Measurements from ENCODE around the gene ADK. TPM values are rescaled to one million over a fixed set of nuclear protein-coding genes. Genes with fewer than 3 reads are reported as not detected.

The ADK gene
- polyA plus RNA-seq, 1 donor (not counting 4 experiments of a cell fraction or from before 2014, with no cell fraction given): 139 TPM

DNA sequence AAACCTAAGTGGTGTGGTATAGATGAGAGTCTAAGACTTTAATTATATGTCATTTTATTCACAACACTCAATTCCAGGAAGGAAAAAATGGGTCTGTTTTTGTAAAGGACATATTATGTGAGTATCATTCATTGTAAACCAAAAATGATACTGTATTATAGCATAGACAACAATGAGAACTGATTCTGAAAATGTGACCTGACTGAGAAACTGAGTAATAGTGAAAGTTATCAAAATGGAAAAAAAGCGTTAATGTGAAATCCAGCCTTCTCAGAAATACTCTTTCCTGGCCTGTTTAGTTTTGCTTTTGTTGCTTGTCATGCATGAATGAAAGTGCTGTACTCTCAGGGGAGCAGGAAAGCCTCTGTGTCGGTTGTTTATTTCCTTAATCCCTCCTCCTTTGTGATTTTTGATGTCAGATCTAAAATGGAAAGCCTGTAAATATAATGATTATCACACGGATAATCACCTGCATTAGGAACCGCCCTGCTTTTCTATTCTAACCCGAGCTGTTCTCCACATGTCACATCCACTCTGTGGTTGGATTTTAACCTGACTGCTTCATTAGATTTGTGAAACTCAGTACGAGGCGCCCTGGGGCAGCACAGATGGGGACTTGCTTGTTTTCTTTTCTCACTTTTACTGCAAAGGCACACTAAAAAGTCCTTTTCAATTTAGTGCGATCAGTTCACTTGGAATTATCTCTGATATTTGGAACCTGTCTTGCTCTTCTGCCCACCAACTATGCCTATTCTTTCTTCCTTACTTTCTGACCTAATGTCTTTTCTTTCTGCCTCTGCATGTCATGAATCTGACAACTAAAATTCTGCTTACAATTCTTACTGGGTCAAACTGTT lies 434.4 kb downstream of the ADK start:
- dilution Hi-C loops (cut with MboI; ENCODE audit: extremely low pct_ligation_motif_present, low sequenced_read_pairs): no loop called here
- DNase-seq (ENCODE audit: low read depth, low spot score) (no peak), FAIRE-seq (no peak)
- no peak overlapping the region for H3K9ac ChIP-seq (ENCODE audit: control insufficient read depth, extremely low read depth, insufficient read depth, low read length)
- no peaks in the 10 kb centered on the region for H4K20me1 ChIP-seq (ENCODE audit: control insufficient read depth, extremely low read depth, insufficient read depth, low read length)
- H3K4me2 ChIP-seq (ENCODE audit: control insufficient read depth, extremely low read depth, insufficient read depth, low read depth, low read length): peak overlapping the region; percentile 60
- H3K4me3 ChIP-seq (ENCODE audit: control insufficient read depth in 2 of 3, extremely low read depth in 1 of 3, insufficient read depth in 2 of 3, low read depth in 1 of 3, low read length in 3 of 3): no peak overlapping the region
- H3K27ac ChIP-seq (ENCODE audit: control insufficient read depth, insufficient read depth, low read length): no peak overlapping the region
- H3K9me1 ChIP-seq (ENCODE audit: control insufficient read depth, extremely low read depth, insufficient read depth, low read length): no peaks in the 10 kb centered on the region
- H3K36me3 ChIP-seq (ENCODE audit: control insufficient read depth in 2 of 2, extremely low read depth in 1 of 2, insufficient read depth in 2 of 2, low read length in 2 of 2): peaks cover 4 to 10% of the 10 kb centered on the region in 2 experiments
- no peaks in the 10 kb centered on the region for H3K9me3 ChIP-seq (ENCODE audit: control insufficient read depth, low read depth, low read length)
- no peak for TF ChIP-seq EZH2 (IDR thresholded peaks at IDR 0.05; ENCODE audit: low read length)
- TF ChIP-seq, protein P1, sequence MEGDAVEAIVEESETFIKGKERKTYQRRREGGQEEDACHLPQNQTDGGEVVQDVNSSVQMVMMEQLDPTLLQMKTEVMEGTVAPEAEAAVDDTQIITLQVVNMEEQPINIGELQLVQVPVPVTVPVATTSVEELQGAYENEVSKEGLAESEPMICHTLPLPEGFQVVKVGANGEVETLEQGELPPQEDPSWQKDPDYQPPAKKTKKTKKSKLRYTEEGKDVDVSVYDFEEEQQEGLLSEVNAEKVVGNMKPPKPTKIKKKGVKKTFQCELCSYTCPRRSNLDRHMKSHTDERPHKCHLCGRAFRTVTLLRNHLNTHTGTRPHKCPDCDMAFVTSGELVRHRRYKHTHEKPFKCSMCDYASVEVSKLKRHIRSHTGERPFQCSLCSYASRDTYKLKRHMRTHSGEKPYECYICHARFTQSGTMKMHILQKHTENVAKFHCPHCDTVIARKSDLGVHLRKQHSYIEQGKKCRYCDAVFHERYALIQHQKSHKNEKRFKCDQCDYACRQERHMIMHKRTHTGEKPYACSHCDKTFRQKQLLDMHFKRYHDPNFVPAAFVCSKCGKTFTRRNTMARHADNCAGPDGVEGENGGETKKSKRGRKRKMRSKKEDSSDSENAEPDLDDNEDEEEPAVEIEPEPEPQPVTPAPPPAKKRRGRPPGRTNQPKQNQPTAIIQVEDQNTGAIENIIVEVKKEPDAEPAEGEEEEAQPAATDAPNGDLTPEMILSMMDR (optimal IDR thresholded peaks at IDR 0.05 in 1 of 3, IDR thresholded peaks at IDR 0.05 in 1 of 3, conservative IDR thresholded peaks at IDR 0.05 in 1 of 3; ENCODE audit: extremely low read depth in 1 of 3, insufficient read depth in 2 of 3, low read length in 3 of 3): no peak
- H3K4me1 ChIP-seq (ENCODE audit: control insufficient read depth, extremely low read depth, insufficient read depth, low read length): peaks cover 18% of the 10 kb centered on the region
- H3K79me2 ChIP-seq (ENCODE audit: control insufficient read depth, insufficient read depth, low read length): no peaks in the 10 kb centered on the region
- no peaks in the 10 kb centered on the region for H3K27me3 ChIP-seq (ENCODE audit: control insufficient read depth, extremely low read depth, insufficient read depth, low read length)
- no peak overlapping the region for H2AFZ ChIP-seq (ENCODE audit: control insufficient read depth, low read length)

DNA sequence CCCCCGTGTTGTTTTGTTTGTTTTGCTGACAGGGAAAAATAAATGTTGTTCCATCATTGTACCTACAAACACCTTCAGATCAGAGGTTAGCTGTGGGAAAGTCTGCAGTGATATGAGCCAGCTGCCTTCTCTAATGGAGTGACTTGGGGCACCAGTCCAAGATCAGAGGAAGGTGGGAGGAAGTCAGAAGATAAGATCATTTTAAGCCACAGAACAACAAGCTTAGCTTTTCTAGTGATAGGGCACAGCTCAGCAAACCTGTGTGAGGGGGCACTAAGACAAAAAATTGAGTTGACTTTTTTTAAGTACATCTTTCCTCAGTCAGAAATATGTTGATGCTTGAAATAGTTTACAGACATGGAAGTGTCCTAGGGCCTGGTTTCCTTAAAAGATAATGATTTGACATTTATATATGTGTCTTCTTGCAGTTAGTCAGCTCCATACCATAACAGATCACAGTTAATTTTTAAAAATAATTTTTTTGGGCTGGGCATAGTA lies 435.1 kb downstream of the ADK start:
- H3K79me2 ChIP-seq (ENCODE audit: control insufficient read depth, insufficient read depth, low read length): no peaks in the 10 kb centered on the region
- DNase-seq (ENCODE audit: low read depth, low spot score): no peak
- H3K4me3 ChIP-seq (ENCODE audit: control insufficient read depth in 2 of 3, extremely low read depth in 1 of 3, insufficient read depth in 2 of 3, low read depth in 1 of 3, low read length in 3 of 3): no peak overlapping the region
- H3K4me1 ChIP-seq (ENCODE audit: control insufficient read depth, extremely low read depth, insufficient read depth, low read length): peaks cover 18% of the 10 kb centered on the region
- no peaks in the 10 kb centered on the region for H3K27me3 ChIP-seq (ENCODE audit: control insufficient read depth, extremely low read depth, insufficient read depth, low read length)
- TF ChIP-seq, protein P1 (optimal IDR thresholded peaks at IDR 0.05 in 1 of 3, IDR thresholded peaks at IDR 0.05 in 1 of 3, conservative IDR thresholded peaks at IDR 0.05 in 1 of 3; ENCODE audit: extremely low read depth in 1 of 3, insufficient read depth in 2 of 3, low read length in 3 of 3): no peak
- no peak for TF ChIP-seq EZH2 (IDR thresholded peaks at IDR 0.05; ENCODE audit: low read length)
- no peak overlapping the region for H3K27ac ChIP-seq (ENCODE audit: control insufficient read depth, insufficient read depth, low read length)
- H3K4me2 ChIP-seq (ENCODE audit: control insufficient read depth, extremely low read depth, insufficient read depth, low read depth, low read length): peak overlapping the region; percentile 60
- H3K36me3 ChIP-seq (ENCODE audit: control insufficient read depth in 2 of 2, extremely low read depth in 1 of 2, insufficient read depth in 2 of 2, low read length in 2 of 2): peaks cover 4 to 10% of the 10 kb centered on the region in 2 experiments
- H2AFZ ChIP-seq (ENCODE audit: control insufficient read depth, low read length): no peak overlapping the region
- FAIRE-seq: peak; percentile 9
- H3K9me1 ChIP-seq (ENCODE audit: control insufficient read depth, extremely low read depth, insufficient read depth, low read length): no peaks in the 10 kb centered on the region
- dilution Hi-C loops (cut with MboI; ENCODE audit: extremely low pct_ligation_motif_present, low sequenced_read_pairs): no loop called here
- no peaks in the 10 kb centered on the region for H3K9me3 ChIP-seq (ENCODE audit: control insufficient read depth, low read depth, low read length)
- no peak overlapping the region for H3K9ac ChIP-seq (ENCODE audit: control insufficient read depth, extremely low read depth, insufficient read depth, low read length)
- no peaks in the 10 kb centered on the region for H4K20me1 ChIP-seq (ENCODE audit: control insufficient read depth, extremely low read depth, insufficient read depth, low read length)
